Trophoblast cell (in vitro differentiated cells and primary cell): ENCODE measurements around the gene NPY2R.

Source experiments
- DNase-seq, 2 donors: peaks; one replicate each; pipeline ENCODE4 v3.0.0-alpha.2; 2016
- H2AFZ ChIP-seq: 2 replicates; pipeline ENCODE4 v1.6.1; 2013; ENCODE audit warnings: low read length, moderate library complexity, mild to moderate bottlenecking; ENCODE audit not compliant: insufficient read depth, poor library complexity
- H2AK5ac ChIP-seq: 2 replicates; pipeline ENCODE4 v1.6.1; 2013; ENCODE audit warnings: mild to moderate bottlenecking, low read length
- H2BK120ac ChIP-seq: 2 replicates; pipeline ENCODE4 v1.6.1; 2013; ENCODE audit warnings: low read length, mild to moderate bottlenecking, moderate library complexity; ENCODE audit not compliant: insufficient read depth, poor library complexity
- H2BK12ac ChIP-seq: 2 replicates; pipeline ENCODE4 v1.6.1; 2013; ENCODE audit warnings: mild to moderate bottlenecking, low read length, moderate library complexity
- H2BK5ac ChIP-seq: 2 replicates; pipeline ENCODE4 v1.6.1; 2013; ENCODE audit warnings: low read length, low read depth, moderate library complexity, mild to moderate bottlenecking; ENCODE audit not compliant: poor library complexity
- H3K14ac ChIP-seq: 2 replicates; pipeline ENCODE4 v1.6.1; 2013; ENCODE audit warnings: mild to moderate bottlenecking, low read length
- H3K18ac ChIP-seq: 2 replicates; pipeline ENCODE4 v1.6.1; 2013; ENCODE audit warnings: mild to moderate bottlenecking, low read length
- H3K23ac ChIP-seq: 2 replicates; pipeline ENCODE4 v1.6.1; 2013; ENCODE audit warnings: low read length
- H3K27ac ChIP-seq: 2 replicates; pipeline ENCODE4 v1.5.1; 2013; ENCODE audit warnings: low read depth, mild to moderate bottlenecking, inconsistent platforms, low read length, moderate library complexity
- H3K27me3 ChIP-seq: 2 replicates; pipeline ENCODE4 v1.6.1; 2013; ENCODE audit warnings: inconsistent platforms, mild to moderate bottlenecking, low read length, moderate library complexity; ENCODE audit not compliant: insufficient read depth
- H3K36me3 ChIP-seq, 2 experiments: 1 replicate in 1 of 2; 2 replicates in 1 of 2; pipeline ENCODE4 v1.6.1; 2013; ENCODE audit warnings: low read length in 2 of 2, mild to moderate bottlenecking in 2 of 2, moderate library complexity in 1 of 2; ENCODE audit not compliant: insufficient read depth in 2 of 2, control insufficient read depth in 1 of 2
- H3K4ac ChIP-seq: 2 replicates; pipeline ENCODE4 v1.6.1; 2013; ENCODE audit warnings: low read depth, mild to moderate bottlenecking, low read length, moderate library complexity
- H3K4me1 ChIP-seq, 2 experiments: 1 replicate in 1 of 2; 2 replicates in 1 of 2; pipeline ENCODE4 v1.6.1; 2013; ENCODE audit warnings: low read length in 2 of 2, mild to moderate bottlenecking in 2 of 2, moderate library complexity in 1 of 2; ENCODE audit not compliant: insufficient read depth in 2 of 2, control insufficient read depth in 1 of 2
- H3K4me2 ChIP-seq: 2 replicates; pipeline ENCODE4 v1.6.1; 2013; ENCODE audit warnings: inconsistent platforms, mild to moderate bottlenecking, low read length, moderate library complexity
- H3K4me3 ChIP-seq: 2 replicates; pipeline ENCODE4 v1.5.1; 2013; ENCODE audit warnings: mild to moderate bottlenecking, low read depth, low read length, inconsistent platforms
- H3K79me1 ChIP-seq: one replicate; pipeline ENCODE4 v1.6.1; 2013; ENCODE audit warnings: low read length
- H3K79me2 ChIP-seq: 2 replicates; pipeline ENCODE4 v1.6.1; 2013; ENCODE audit warnings: low read length, mild to moderate bottlenecking; ENCODE audit not compliant: control insufficient read depth, insufficient read depth, poor library complexity
- H3K9ac ChIP-seq: 2 replicates; pipeline ENCODE4 v1.6.1; 2013; ENCODE audit warnings: mild to moderate bottlenecking, low read length
- H3K9me3 ChIP-seq: 2 replicates; pipeline ENCODE4 v1.6.1; 2013; ENCODE audit warnings: low read depth, mild to moderate bottlenecking, control low read depth, inconsistent platforms, low read length; ENCODE audit not compliant: insufficient read depth
- H4K12ac ChIP-seq: 2 replicates; pipeline ENCODE4 v1.6.1; 2013; ENCODE audit warnings: low read depth, mild to moderate bottlenecking, low read length, moderate library complexity
- H4K8ac ChIP-seq: 2 replicates; pipeline ENCODE4 v1.6.1; 2013; ENCODE audit warnings: low read depth, mild to moderate bottlenecking, low read length, moderate library complexity
- H4K91ac ChIP-seq: one replicate; pipeline ENCODE4 v1.6.1; 2013; ENCODE audit warnings: low read depth, mild to moderate bottlenecking, low read length, moderate library complexity
- WGBS: extraction: QIAGEN DNeasy Blood & Tissue Kit; methylation state at CpG from one replicate; pipeline ENCODE4 v1.1.7; 2013; ENCODE audit warnings: missing lambda C conversion rate; ENCODE audit not compliant: insufficient read length, insufficient coverage; ENCODE audit errors: extremely low coverage; 5-methylcytosine and 5-hydroxymethylcytosine counted together

Gene NPY2R

GRCh38 chr4:155220025-155220424 is 11.6 kb downstream of the NPY2R start:
- Histone ChIP-seq H3K4me1 (no peaks in the 10 kb centered on the region), H2BK120ac (no peak overlapping the region), H3K9ac (no peak overlapping the region), H3K27ac (no peak overlapping the region), H3K23ac (no peak overlapping the region), H3K27me3 (no peaks in the 10 kb centered on the region), H3K4me2 (no peak overlapping the region), H3K4me3 (no peak overlapping the region), H3K9me3 (no peaks in the 10 kb centered on the region), H3K79me2 (no peaks in the 10 kb centered on the region), H2BK12ac (no peak overlapping the region), H3K36me3 (no peaks in the 10 kb centered on the region), H3K79me1 (no peaks in the 10 kb centered on the region), H4K12ac (no peak overlapping the region), H2AFZ (no peak overlapping the region), H3K4ac (no peak overlapping the region), H3K14ac (no peak overlapping the region), H2BK5ac (no peak overlapping the region), H2AK5ac (no peak overlapping the region), H4K91ac (no peak overlapping the region), H4K8ac (no peak overlapping the region), H3K18ac (no peak overlapping the region)
- WGBS = no CpG with 5 or more reads among the region's 5 CpGs
- no peak for DNase-seq

GRCh38 chr4:155227131-155227530 is 18.7 kb downstream of the NPY2R start:
- Histone ChIP-seq H2BK12ac (no peak overlapping the region), H3K4me1 (no peaks in the 10 kb centered on the region), H3K36me3 (no peaks in the 10 kb centered on the region), H3K23ac (no peak overlapping the region), H2AFZ (no peak overlapping the region), H3K79me1 (no peaks in the 10 kb centered on the region), H3K27me3 (no peaks in the 10 kb centered on the region), H4K8ac (no peak overlapping the region), H3K4me2 (no peak overlapping the region), H2AK5ac (no peak overlapping the region), H3K4me3 (no peak overlapping the region), H3K27ac (no peak overlapping the region), H3K4ac (no peak overlapping the region), H4K12ac (no peak overlapping the region), H3K18ac (no peak overlapping the region), H2BK5ac (no peak overlapping the region), H2BK120ac (no peak overlapping the region), H3K9ac (no peak overlapping the region), H3K79me2 (no peaks in the 10 kb centered on the region), H3K9me3 (no peaks in the 10 kb centered on the region), H3K14ac (no peak overlapping the region), H4K91ac (no peak overlapping the region)
- no CpG with 5 or more reads among the region's 2 CpGs for WGBS
- DNase-seq = no peak

GRCh38 chr4:155228713-155229112 is 20.3 kb downstream of the NPY2R start:
- Histone ChIP-seq H2BK12ac (no peak overlapping the region), H3K14ac (no peak overlapping the region), H4K91ac (no peak overlapping the region), H3K79me1 (no peaks in the 10 kb centered on the region), H4K12ac (no peak overlapping the region), H2AFZ (no peak overlapping the region), H3K4me3 (no peak overlapping the region), H3K9ac (no peak overlapping the region), H3K27me3 (no peaks in the 10 kb centered on the region), H2AK5ac (no peak overlapping the region), H3K79me2 (no peaks in the 10 kb centered on the region), H2BK5ac (no peak overlapping the region), H4K8ac (no peak overlapping the region), H3K4me1 (no peaks in the 10 kb centered on the region), H3K18ac (no peak overlapping the region), H3K4ac (no peak overlapping the region), H3K4me2 (no peak overlapping the region), H3K9me3 (no peaks in the 10 kb centered on the region), H3K36me3 (no peaks in the 10 kb centered on the region), H2BK120ac (no peak overlapping the region), H3K23ac (no peak overlapping the region), H3K27ac (no peak overlapping the region)
- DNase-seq = no peak

- DNase-seq = no peak
- Histone ChIP-seq H3K4me2 (no peak overlapping the region), H3K23ac (no peak overlapping the region), H3K9ac (no peak overlapping the region), H3K14ac (no peak overlapping the region), H4K12ac (no peak overlapping the region), H3K79me1 (no peaks in the 10 kb centered on the region), H3K4ac (no peak overlapping the region), H2AFZ (no peak overlapping the region), H3K27me3 (no peaks in the 10 kb centered on the region), H3K4me1 (no peaks in the 10 kb centered on the region), H4K8ac (no peak overlapping the region), H3K27ac (no peak overlapping the region), H3K79me2 (no peaks in the 10 kb centered on the region), H3K36me3 (no peaks in the 10 kb centered on the region), H2BK12ac (no peak overlapping the region), H3K4me3 (no peak overlapping the region), H2AK5ac (no peak overlapping the region), H2BK5ac (no peak overlapping the region), H4K91ac (no peak overlapping the region), H3K9me3 (no peaks in the 10 kb centered on the region), H3K18ac (no peak overlapping the region), H2BK120ac (no peak overlapping the region)
Observed at GRCh38 chr4:155232432-155232831, 24.0 kb downstream of the NPY2R start.

- Histone ChIP-seq H3K4me1 (no peaks in the 10 kb centered on the region), H3K27ac (no peak overlapping the region), H3K4me2 (no peak overlapping the region), H3K9ac (no peak overlapping the region), H2BK12ac (no peak overlapping the region), H3K23ac (no peak overlapping the region), H3K14ac (no peak overlapping the region), H4K8ac (no peak overlapping the region), H2AK5ac (no peak overlapping the region), H3K4me3 (no peak overlapping the region), H3K18ac (no peak overlapping the region), H3K79me1 (no peaks in the 10 kb centered on the region), H3K4ac (no peak overlapping the region), H2BK120ac (no peak overlapping the region), H2AFZ (no peak overlapping the region), H3K27me3 (no peaks in the 10 kb centered on the region), H3K9me3 (no peaks in the 10 kb centered on the region), H3K79me2 (no peaks in the 10 kb centered on the region), H3K36me3 (no peaks in the 10 kb centered on the region), H2BK5ac (no peak overlapping the region), H4K12ac (no peak overlapping the region), H4K91ac (no peak overlapping the region)
- no CpG with 5 or more reads among the region's 1 CpG for WGBS
- DNase-seq = no peak
Observed at GRCh38 chr4:155234206-155234605, 25.8 kb downstream of the NPY2R start.
